LoVo (cell line): ENCODE data around the gene HOXD11.
A peak's percentile ranks its signal among the peaks of the same experiment; 100 is the strongest.

ENCODE experiments used
- DNase-seq: peaks from one replicate; pipeline ENCODE4 v3.0.0-alpha.2; 2016; ENCODE audit warnings: low spot score

Gene HOXD11

DNA sequence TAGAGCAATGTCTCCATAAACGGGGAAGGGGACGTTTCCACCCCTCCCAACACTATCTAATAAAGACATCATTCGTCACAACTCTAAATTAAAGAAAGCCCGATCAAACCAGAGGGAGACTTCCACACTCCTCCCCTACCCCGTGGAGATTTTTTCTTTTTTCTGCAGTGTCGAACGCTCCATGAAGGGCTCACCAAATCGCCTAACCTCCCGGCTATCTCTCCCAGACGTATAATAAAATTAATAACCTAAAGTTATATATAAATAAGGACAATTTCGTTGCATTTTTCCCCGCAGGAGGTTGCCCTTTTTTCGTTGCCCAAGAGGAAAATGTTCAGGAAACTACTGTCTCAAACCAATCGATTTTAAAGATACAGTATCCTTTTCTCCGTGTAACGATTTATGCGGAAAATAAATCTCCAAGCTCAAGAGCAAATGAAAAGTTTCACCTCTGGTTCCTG, 25.7 kb upstream of the HOXD11 start:
- no peak for DNase-seq

DNA sequence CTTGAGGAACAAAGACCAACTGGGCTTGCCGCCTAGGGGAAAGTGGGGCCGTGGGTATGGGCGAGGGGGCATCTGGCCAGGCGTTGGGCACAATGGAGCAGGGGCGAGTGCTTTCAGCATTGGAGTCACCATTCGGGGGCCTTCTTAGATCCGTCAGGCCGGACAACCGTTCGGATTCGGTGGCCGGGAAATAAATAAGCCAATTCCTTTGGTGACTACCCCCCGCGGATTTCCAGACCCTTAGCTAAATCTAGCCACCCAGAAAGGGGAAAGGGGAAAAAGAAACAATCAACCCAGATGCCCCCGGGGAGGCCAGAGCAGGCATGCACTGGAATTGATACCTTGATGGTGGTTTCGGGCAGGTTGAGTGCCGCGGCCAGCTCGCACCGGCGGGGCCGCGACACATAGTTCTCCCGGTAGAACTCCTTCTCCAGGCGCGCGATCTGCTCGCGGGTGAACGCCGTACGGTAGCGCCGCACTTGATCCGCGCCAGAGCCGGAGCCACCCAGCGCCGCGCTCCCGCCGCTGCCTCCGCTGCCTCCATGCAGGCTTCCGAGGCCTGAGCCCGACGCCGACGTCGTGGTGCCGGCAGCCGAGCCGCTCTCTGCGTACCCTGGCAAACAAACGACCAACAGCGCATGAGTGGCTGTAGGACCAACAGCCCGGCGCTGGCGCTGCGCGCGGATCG, 25.1 kb upstream of the HOXD11 start:
- no peak for DNase-seq

DNA sequence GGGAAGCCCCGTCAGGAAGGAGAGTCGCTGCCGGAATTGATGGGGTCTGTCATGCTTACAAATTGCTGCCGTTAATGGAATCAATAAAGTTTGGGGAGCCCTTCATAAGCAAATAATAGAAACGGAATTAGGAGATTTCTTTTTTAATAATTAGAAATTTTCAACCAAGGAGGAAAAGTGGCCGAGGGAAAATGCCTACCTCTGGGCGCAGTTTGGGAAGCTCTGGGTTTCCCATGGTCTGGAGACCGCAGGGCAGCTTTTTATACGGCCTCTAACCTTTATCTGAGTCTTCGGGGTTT, 24.6 kb upstream of the HOXD11 start:
- DNase-seq, result no peak

DNA sequence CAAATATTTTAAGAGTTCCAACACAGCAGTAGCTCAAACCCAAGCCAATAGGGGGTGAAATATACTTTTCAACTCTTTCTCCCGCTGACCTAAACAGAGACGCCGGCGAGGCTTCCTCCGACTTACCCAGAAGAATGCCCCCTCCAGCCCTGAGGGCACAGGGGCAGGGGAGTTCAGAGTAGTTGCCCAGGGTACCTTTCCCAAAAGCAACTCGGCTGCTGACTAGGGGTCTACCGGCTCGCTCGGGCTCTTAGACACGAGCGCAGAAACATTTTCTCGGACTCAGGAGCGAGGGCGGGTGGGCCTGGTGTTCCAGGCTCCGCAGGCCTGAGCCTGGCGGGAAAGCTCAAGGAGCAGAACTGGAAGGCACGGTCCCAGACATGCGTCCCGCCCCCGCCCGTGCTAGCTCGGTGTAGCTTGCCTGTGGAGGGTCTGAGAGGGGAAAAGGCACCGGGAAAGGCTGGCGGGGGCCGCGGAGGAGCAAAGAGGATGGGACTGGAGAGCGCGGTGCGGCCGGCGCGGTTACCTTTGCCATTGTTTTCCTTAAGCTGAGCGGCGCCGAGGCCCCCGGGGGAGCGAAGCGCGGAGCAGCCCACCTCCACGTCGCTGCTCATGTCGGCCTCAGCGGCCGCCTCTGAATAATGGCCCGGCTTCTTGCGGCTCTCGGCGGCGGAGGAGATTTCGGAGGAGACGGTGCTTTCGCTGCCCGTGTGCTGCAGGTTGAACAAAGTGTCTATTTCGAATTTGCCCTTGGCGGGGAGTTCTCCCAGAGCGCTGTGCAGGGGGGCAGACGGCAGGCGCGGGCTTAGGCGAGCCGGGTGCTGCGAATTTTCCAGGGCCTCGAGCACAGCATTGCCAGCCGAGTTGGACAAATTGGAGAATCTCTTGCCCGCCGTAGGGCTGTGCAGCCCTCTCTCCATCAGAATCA, 24.0 kb upstream of the HOXD11 start:
- DNase-seq, result no peak

DNA sequence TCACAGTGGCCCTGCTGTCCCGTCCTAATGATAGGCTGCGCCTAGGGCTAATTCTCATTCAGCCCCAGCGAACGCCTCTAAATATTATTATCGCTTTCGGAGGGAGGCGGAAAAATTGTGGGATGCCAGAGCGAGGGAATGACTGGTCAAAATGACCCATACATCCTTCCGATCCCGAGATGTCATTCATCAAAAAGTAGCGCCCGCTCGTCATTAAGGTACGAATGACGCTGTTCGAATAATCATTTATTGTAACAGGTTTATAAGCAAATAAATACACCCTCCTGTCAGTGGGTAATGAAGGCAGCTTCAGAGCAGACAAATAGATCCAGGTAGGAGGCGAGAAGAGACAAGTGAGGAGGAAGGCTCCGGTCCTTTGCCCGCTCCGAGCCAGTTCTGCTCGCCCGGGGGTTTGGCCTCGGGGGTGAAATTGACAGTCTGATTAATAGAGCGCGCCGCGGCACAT, 23.3 kb upstream of the HOXD11 start, which contains the start of gene EVX2:
Gene EVX2 (minus strand): TSS at position 167 of the 466 bp plus-strand sequence. CDS start 186 bp downstream, outside the sequence.
- no peak for DNase-seq

DNA sequence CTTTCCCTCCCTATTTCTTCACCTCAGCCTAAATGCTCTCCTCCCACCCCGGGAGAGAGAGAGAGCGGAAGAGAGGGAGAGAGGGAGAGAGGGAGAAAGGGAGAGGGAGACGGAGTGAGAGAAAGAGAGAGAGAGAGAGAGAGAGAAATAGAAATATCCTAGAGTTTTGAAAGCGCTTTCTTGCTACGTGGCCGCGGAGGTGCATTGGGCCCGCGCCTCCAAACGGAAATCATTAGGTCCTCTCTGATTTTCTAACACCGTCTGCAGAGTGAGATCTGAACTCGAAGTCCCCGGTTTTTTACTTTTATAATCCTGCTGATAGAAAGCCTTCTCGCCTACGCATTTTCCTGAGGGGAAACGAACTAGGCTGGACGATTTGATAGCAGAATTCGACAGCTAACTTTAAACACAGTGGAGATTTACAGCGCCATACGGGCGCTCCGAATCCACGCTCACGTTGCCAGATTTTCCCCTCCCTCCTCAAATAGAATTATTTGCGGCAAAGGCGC, 22.4 kb upstream of the HOXD11 start:
- no peak for DNase-seq

DNA sequence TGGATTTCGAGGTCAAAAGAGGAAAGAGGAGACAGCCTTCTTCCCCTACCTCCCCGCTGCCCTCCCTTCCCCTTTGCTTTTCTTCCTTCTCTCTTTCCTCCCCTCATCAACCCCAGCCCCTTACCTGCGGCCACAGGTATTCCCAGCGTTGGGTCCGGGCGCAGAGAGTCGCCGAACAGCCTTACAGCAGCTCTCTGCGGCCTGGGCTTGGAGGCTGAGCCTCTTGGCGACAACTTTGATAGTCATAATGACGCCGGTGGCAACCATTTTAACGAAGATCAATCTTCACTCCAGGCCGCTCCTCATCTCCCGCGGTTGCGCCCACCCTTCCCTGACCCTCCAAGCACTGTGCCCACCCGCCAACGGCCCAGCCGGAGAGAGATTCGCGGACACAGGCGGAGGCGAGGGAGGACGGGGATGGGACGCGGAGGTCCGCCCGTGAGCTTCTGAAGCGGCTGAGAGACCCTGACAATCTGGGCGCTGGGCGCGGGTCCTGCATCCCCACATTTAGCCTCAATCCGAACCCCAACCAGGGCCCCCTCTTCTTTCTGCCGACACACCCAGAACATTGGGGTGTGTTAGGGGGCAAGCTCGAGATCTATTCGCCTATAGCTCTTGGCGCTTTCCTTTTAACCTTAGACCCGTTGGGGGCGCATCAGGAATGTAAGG, 21.8 kb upstream of the HOXD11 start:
- DNase-seq, result no peak

DNA sequence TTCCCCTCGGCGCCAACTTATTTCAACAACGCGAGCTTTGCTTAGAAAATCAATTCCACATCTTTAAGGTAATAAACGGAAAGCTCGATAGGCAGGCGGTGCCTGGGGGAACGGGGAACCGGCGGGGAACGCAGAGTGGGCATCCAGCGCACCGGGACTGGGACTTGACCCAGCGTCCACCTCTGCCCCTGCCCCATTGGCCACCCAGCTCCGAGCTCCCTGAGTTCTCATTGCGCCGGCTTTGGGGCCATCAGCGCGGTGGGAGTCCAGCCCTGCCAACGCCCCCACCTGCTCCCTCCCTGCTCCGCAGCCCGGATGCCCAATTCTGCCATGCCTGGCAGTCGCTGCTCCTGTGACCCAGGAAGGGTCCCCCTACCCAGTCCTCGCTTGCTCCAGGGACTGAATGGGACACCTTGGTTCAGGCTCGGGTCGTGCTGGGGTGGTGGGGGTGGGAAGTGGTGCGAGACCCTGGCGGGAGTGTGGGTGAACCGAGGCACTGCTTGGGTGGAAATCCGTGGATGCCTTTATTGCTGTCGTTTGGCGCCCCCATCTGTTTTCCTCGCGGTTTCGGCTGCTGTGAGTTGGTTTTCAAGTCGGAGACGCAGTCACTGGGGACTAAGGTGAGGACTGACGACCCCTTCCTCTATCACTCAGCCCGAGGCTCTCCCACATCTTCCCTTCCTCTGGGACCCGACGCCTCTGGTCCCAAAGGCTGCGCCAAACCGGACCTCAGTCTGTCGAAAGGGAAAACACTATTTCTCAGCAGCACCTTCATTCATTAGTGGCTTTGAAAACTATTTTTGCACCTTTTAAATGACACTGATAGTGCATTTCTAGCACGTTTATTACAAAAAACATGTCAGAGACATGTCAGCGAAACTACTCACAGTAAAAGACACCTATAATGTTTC, 21.0 kb upstream of the HOXD11 start:
- no peak for DNase-seq

DNA sequence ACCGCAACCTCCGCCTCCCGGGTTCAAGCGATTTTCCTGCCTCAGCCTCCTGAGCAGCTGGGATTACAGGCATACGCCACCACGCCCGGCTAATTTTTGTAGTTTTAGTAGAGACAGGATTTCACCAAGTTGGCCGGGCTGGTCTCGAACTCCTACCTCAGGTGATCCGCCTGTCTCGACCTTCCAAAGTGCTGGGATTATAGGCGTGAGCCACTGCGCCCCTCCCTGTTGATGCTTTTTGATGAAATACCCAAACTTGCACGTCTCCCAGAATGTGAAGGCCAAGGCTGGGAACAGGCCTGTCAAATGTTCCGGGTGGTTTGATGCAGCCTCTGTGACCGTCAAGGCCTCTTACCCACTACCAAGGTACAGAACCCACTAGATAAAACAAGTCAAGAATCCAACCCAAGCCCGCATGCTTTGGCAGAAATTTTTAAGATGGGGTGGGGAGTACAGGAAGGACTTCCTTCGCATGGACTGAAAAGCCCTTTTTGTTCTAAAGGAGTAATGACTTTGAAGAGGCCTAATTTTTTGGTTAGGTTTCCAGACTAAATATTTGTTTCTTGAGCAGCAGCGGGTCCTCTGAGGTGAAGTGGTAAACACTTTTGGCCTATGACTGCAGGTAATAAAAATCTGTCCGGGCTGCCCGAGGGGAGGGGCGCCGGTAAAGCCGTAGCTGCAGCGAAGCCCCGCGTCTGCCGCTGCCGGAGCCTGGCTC, 19.6 kb upstream of the HOXD11 start:
- DNase-seq, result no peak

DNA sequence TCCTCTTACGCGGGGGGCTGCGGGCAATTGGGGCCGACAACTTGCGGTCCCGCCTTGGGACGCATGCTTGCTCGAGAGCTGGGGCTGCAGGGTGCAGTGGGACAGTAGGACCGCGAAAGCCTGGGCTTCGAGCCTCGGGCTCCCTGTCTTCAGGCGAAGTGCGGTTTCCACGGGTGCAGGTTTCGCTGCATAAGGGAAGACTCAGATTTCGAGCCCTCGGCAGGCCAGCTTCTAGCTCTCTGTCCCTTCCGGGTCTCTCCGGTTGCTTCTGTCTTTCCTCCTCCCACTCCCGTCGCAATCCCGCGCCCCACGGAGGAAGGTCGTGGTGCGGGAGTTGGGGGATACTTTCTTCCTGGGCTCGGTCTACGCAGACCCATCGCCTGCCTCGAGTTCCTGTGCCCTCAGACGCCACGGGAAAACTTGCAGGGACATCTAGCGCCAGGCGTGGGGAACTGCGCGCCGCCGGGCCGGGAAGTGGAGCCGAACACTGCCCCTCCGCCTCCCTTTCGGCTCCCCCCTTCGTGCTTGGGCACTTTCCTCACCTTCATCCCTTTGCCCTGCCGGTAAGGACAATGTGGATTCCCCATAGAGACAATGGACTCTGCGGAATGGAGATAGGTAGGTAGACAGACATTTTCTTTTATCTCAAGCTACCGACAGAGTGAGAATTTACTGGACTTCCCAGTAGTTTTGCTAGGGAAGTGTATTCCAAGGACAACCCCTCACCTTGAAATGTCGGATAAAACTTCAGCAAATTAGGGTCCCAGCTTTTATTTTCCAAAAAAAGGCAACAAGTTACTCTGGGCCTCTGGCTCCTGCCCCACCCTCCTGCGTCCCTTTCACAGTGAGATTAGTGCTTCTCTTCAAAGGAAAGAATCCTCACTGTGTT, 18.8 kb upstream of the HOXD11 start:
- DNase-seq, result peak; percentile 61

DNA sequence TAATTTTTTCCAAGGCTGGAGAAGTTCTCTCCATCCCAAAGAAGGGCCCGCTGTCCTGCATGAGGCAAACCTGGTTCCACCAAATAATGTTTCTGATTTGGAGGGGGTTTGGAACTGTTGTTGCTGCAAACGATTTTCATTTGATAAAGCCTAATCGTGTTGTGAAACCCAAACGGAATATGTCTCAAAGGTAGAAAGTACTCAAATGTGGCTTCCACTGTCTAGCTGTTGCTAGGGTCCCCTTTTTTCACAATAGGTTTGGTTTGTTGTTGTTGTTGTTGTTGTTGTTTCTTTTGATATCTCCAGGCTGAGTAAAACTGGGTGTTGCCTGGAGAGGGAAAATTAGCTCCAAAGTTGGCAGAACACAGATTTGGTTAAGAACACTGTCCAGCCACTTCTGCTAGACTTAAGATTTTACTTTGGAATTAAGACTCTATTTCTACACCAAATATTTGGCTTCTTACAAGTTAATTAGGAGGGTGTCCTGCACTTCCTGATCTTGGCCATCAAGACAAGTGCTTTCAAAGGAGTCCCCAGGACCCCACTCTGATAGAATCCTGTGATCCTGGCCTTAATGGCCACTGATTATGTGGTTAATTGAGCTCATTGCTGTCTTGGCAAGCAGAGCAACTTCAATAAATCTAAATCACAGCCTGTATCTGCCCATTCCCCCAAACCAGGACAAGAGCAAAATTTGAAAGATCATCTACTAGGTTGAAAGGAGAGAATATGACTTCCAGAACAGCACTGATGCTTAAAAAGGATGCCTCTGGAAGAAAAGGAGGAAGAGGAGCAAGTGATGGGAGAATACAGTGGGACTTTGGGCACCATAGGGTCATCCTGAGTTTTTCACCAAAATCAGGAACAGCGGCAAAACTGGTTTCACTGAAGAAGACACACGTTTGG, 17.9 kb upstream of the HOXD11 start:
- no peak for DNase-seq

DNA sequence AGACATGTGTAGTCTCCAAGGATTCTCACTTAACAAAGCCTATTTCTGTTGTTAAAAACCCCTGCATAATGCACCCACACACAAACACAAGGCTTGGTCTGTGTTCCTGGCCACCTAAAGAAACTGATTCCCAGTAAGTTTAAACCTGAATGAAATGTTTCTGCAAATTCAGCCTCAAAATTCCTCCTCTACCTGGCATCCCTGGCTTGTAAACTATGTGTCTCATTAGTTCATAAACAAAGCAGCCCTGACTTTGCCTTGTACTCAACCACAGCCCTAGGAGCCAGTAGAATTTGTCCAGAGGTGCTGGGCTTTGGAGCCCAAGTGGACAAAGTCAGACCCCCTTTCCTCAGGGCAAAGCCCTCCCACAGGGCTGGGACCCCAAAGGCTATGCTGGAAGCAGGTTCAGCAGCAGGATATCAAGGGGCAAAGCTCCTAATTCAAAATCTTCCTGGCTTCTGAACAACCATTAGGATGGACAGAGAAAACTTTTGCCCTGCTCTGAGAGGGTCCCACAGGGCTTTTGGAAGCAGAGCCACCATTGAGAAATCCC, 17.2 kb upstream of the HOXD11 start:
- no peak for DNase-seq

DNA sequence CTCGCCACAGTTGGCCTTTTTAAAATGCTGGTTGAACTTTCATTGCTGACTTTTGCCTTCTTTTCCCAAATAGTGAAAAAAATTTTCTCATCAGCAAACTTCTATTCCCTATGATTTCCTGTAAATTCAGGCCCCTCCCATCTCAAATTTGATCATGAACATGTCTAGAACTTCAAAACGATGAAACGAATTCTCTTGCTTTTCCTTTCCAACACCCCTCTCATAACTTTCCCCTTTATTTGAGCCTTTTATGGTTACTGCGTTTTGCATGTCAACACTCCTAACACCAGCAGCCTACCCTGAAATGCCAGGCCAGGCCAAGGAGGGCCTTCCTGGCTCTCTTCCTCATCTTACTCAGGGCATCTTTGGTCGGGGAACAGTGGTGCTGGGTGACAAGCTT, 16.2 kb upstream of the HOXD11 start:
- DNase-seq, result no peak

DNA sequence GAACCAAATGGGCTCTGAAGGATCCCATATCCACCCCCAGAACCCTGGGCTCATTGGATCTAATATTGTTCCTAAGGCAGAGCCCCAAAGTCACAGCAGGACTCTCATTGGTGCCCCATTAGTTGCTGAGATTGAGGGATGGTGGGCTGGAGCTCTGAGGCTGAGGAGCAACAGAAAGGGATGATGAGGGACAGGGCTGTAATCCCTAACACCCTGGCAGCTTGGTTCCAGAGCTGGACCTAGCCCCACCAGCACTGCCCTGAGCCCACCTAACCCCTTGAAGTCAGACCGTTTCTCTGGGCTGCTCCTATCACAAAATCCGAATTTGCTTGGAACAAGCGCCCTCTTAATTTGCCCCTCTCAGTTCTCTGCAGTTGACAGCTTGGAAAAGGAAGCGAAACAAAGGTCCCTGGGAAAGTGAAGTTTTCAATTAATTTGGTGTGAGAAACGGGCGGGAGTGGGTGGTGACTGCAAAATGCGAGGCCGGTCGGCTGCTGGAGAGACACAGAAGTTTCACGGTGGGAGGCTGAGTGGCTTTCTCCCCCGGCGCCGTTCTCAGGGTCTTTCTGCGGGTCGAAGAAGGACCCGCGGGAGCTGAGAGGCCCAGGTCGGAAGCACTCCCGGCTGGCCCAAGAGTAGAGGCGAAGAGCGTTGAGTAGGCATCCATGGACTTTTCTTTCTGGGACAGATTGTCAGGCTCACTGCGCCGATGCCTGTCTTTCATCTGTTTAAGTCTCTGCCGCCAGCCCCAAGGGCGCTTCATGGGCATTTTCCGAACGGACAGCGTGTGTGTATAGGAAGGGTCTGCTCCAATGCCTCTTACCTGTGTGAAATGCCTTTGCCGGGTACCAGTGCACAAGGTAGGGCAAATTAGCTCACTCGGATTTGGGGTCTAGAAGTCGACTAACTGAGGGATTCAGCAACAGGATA, 15.5 kb upstream of the HOXD11 start:
- no peak for DNase-seq

DNA sequence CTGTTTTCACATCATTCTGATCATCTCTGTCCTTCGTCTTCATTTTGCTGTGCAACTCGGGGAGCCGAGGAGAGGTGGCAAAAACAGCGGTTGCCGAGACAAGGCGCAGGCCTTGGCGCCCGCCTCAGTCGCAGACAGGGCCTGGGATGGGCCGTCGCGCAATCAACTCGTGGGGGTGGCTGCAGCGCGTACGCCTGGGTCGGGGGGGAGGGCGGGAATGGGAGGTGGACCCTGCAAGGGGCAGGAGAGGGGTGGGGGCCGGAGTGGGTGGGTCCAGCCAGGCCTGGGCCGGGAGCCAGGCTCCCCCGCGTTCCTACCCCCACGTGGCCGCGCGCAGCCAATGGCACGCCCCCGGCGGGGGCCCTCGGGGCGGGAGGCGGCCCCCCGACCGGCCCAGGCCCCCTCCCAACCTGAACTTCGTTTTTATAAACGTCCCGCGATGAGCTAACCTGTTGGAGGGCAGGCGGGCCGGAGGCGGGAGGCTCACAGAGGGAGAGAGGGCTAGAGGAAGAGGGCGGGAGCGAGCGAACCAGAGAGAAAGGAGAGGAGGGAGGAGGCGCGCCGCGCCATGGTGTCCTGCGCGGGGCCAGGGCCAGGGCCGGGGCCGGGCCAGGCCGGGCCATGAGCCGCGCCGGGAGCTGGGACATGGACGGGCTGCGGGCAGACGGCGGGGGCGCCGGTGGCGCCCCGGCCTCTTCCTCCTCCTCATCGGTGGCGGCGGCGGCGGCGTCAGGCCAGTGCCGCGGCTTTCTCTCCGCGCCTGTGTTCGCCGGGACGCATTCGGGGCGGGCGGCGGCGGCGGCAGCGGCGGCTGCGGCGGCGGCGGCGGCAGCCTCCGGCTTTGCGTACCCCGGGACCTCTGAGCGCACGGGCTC, 14.6 kb upstream of the HOXD11 start, which contains the start of gene HOXD13:
Gene HOXD13 (plus strand): TSS at position 452 of the 875 bp plus-strand sequence. CDS start 170 bp downstream, at position 622.
- DNase-seq, result peak; percentile 15
